ENCODE measurements around the gene TNIK.

DNA sequence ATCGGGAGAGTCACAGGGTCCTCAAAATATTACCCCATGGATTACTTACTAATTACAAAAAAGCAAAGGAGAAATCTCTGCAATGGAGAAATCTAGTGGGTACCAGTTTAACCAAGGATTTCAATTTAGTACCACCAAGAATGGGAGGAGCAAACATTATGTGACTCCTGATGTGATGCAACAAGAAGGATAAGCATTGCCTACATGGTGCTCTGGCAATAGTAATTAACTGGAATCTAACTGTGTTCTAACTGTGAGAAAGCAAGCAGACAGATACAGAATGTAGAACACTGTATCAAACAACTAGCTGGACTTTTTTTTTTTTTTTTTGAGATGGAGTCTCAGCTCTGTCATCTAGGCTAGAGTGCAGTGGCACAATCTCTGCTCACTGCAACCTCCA, 159.2 kb downstream of the TNIK start:
- TF ChIP-seq POLR2A (IDR thresholded peaks at IDR 0.05; ENCODE audit: extremely low read depth, insufficient read length): no peak
- no peak for TF ChIP-seq CTCF (IDR thresholded peaks at IDR 0.05; ENCODE audit: low read depth, low read length)
- TF ChIP-seq MYC (IDR thresholded peaks at IDR 0.05; ENCODE audit: low read depth, low read length): no peak
- TF ChIP-seq MAX (IDR thresholded peaks at IDR 0.05; ENCODE audit: low read depth, low read length): no peak

All from NB4 (cell line).